ENCODE measurements around the gene PDE4B.
A peak's percentile ranks its signal among the peaks of the same experiment; 100 is the strongest.

The PDE4B gene

DNA sequence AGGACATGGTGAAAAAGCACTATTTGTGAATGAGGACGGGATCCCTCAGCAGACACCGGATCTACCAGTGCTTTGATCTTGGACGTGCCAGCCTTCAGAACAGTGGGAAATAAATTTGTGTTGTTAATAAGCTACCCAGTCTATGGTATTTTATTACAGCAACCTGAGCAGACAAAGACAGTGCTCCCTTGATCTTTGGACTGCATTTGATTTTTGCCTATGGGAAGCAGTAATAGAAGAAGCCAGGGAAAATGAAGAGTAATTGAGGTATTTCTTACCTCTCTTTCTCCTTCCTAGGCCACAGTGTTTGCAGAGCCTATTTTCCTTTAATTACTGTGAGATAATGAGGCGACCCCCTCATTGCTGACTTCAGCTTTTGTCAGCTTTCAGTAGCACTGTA is 87.9 kb downstream of the PDE4B start:
- DNase-seq (ENCODE audit: low spot score) (no peak), FAIRE-seq (no peak)

- no peak for DNase-seq (ENCODE audit: low spot score)
- no peak for FAIRE-seq
Observed at GRCh38 chr1:65881067-65881594, 88.4 kb downstream of the PDE4B start.

GRCh38 chr1:65882076-65882475 is 89.4 kb downstream of the PDE4B start:
- FAIRE-seq (no peak), DNase-seq (ENCODE audit: low spot score) (no peak)

DNA sequence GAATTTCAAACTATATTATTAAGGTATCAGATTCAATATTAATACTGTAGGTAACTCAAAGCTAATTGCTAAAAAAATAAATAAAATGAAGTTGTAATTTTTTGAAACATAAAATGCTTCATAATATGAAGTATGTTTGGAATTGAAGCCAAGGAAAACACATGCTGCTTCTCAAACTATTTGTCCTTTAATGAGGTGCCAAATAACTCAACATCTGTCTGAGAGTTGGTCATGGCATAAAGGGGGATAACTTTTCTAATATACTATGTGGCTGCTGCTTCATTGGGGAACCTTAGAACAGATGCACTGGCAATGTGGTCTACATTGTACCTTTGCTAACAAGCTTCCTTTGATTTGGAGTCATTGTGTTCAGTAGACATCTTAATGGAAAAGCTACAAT is 96.7 kb downstream of the PDE4B start:
- FAIRE-seq: no peak
- DNase-seq (ENCODE audit: low spot score): no peak

DNA sequence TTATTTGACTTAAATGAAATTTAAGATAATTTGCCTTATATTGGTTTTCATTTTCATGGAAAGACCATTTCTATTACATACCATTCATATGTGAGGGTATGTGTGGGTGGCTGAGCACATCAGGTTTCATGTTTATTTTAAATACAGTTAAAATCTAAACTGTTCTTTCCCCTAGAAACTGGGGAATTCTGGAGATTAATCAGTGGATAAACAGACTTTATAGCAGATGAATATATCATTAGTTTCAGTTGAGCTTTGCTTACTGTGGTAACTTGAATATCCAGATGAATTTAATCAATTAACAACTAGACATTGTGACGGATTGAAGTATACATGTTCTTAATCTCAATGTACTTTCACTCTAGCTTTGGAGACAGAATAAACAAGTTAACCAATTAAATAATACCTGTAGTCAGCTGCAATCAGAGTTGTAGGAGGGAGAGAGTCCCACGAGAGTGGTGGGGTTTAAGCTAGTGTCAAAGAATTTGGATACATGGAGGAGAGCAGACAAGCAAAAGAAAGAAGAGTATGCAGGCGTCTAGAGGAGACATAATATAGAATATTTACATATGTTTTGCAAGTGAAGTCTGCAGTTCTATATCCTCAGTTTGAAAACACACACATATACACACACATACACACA is 97.6 kb downstream of the PDE4B start:
- DNase-seq (ENCODE audit: low spot score) (no peak), FAIRE-seq (no peak)

DNA sequence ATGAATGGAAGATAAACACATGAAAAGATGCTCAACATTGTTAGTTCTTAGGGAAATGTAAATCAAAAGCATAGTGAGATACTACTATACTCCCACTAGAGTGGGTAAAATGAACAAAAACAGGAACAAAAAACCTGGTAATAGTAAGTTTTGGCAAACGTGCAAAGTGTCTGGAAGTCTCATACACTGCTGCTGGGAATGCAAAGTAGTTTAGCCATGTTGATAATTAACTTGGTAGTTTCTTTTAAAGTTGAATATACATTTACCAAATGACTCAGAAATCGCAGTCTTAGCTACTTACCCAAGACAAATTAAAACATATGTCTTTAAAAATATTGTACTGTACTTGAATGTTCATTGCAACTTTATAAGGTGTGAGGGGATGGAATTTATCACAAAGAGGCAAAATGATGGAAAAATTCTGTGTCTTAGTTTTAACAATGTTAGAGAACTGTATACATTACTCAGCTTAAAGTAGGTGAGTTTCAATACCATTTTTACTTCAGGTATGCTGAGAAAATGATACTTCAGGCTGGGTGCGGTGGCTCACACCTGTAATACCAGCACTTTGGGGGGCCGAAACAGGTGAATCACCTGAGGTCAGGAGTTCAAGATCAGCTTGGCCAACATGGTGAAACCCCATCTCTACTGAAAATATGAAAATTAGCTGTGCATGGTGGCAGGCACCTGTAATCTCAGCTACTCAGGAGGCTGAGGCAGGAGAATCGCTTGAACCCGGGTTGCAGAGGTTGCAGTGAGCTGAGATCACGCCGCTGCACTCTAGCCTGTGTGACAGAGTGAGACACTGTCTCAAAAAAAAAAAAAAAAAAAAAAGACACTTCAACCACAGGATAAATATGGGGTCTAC is 102.3 kb downstream of the PDE4B start:
- no peak for FAIRE-seq
- DNase-seq (ENCODE audit: low spot score): peak; percentile 13

DNA sequence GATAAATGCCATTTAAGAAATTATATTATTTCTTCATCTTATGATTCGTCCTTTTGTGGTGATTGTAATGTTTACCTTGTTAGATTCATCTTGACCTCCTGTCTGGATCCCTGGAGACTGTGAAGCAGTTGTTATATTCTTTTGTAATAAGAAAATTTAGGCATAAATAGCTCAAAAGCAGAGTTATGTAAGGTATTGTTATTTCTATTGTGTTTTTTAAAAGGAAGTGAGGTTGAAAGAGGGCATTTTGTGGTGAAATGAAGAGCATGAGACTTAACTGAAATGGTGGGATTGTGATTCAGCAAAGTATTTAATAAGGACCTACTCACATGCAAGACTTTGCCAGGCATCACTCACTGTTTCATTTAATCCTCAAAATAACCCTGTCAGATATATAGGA is 104.0 kb downstream of the PDE4B start:
- no peak for DNase-seq (ENCODE audit: low spot score)

DNA sequence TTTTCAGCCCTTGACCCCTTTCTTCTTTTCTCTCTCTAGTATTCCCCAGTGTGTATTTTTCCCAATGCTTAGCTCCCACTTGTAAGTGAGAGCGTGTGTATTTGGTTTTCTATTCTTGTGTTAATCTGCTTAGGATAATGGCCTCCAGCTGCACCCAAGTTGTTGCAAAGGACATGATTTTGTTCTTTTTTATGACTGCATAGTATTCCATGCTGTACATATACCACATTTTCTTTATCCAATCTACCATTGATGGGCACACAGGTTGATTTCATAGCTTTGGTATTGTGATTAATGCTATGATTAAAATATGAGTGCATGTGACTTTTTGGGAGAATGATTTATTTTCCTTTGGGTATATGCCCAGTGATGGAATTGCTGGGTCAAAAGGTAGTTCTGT is 104.8 kb downstream of the PDE4B start:
- FAIRE-seq (no peak), DNase-seq (ENCODE audit: low spot score) (no peak)

More for the DNA sequence above, 104.0 kb downstream of the PDE4B start:
- no peak for FAIRE-seq

GRCh38 chr1:65904681-65905083 is 112.0 kb downstream of the PDE4B start:
- no peak for DNase-seq (ENCODE audit: low spot score)
- no peak for FAIRE-seq

DNA sequence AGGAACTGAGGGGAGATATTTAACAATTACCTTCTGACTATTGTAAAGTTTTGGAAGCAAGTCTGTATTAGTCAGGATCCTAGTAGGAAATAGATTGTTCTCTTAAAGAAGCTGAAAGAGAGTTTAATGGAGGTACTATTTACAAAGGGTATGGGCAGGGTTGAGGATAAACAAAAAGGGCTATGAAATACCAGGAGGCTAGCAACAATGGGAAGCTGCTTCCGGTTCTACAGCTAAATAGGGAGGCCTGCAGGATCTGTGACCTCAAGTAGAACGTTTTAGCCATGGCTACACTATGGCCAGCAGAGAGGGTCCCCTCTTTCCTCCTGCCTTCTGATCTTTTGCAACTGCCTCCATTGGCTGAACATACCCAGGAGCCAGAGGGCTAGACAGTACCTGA is 117.7 kb downstream of the PDE4B start:
- FAIRE-seq (no peak), DNase-seq (ENCODE audit: low spot score) (no peak)

- DNase-seq (ENCODE audit: low spot score) (no peak), FAIRE-seq (no peak)
Observed at GRCh38 chr1:65911679-65912078, 119.0 kb downstream of the PDE4B start.

DNA sequence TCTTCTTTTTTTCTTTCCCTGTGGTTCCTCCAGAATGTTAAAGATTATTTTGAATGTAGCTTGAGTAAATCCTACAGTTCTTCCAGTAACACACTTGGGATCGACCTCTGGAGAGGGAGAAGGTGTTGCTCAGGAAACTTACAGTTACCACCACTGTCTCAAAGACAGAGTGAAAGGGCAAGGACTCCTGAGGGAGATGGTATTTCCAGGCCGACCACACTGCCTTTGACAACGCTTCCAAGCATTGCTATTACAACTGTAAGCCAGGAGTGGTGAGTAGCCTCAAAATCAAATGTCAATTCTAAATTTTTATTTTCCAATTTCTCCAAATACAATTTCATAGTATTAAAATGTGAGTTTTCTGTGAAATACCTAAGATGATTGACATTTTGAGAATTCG is 125.9 kb downstream of the PDE4B start:
- FAIRE-seq: no peak
- DNase-seq (ENCODE audit: low spot score): no peak

- DNase-seq (ENCODE audit: low spot score) (no peak), FAIRE-seq (no peak)
Observed at GRCh38 chr1:65921446-65921845, 128.8 kb downstream of the PDE4B start.

- FAIRE-seq (no peak), DNase-seq (ENCODE audit: low spot score) (no peak)
Observed at GRCh38 chr1:65924471-65924870, 131.8 kb downstream of the PDE4B start.

DNA sequence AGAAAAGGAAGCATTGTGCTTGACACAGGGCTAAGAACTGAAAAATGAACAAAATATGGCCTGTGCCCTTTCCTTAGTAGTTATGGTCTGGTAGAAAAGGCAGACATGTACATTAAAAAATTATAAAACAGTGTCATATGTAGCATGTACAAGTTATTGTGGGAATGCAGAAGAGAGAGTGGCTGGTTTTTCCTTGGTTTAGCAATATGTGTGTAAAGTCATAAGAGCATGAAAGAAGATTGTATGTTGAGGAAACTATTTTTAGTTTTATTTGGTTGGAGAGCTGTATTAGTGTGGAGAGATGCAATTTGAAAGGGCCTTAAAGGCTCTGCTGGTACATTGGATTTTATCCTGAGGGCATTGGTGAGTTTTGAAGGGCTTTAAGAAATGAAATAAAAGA is 145.8 kb downstream of the PDE4B start:
- DNase-seq (ENCODE audit: low spot score): no peak
- FAIRE-seq: no peak

DNA sequence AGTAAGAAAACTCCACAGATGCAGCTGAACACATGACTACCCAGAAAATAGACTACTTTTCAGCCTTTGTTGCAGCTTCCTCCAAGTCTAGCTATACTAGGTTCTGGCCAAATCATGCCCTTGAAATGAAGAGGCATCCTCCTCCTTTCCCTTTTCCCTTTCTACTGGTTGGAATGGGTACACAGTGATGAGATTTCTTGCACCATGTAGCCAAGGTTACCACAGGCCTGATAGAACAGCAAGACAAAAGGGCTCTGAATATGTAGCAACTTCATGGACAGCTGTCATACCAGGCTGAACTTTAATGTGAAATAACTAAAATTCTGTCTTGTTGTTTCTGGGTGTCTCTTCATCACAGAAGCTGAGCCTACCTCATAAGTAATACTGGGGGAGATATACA is 146.5 kb downstream of the PDE4B start:
- DNase-seq (ENCODE audit: low spot score): no peak
- no peak for FAIRE-seq

- FAIRE-seq (no peak), DNase-seq (ENCODE audit: low spot score) (no peak)
Observed at GRCh38 chr1:65939636-65940035, 146.9 kb downstream of the PDE4B start.

- DNase-seq (ENCODE audit: low spot score) (no peak), FAIRE-seq (no peak)
Observed at GRCh38 chr1:65940126-65940525, 147.4 kb downstream of the PDE4B start.

DNA sequence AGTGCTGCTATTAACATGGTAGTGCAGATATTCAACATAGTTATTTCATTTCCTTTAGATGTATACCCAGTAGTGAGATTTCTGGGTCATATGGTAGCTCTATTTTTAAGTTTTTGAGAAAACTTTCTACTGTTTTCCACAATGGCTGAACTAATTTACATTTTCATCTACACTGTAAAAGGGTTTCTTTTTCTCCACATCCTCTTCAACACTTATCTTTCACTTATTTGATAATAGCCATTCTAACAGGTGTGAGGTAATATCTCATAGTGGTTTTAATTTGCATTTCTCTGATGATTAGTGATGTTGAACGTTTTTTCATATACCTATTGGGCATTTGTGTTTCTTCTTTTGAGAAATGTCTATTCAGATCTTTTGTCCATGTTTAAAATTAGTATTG is 149.8 kb downstream of the PDE4B start:
- DNase-seq (ENCODE audit: low spot score) (no peak), FAIRE-seq (no peak)

DNA sequence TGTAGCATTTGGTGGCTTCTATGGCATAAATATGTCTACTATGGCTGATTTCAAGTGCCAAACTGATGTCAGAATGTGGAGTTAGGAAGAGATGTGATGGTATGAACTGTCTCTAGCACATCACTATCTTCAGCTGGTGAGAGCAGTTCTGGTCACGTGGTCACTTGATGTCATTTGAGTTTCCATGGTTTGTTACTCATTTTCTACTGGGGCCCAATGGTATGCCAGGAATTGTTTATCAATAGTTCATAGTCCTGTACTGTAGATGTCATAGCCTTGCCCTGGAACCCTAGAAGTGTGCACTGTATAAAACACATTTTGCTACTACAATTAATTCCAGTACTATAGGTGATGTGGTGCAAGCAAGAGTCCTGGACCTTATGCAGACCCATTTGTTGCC is 153.7 kb downstream of the PDE4B start:
- DNase-seq (ENCODE audit: low spot score) (no peak), FAIRE-seq (no peak)

- DNase-seq (ENCODE audit: low spot score) (no peak), FAIRE-seq (no peak)
Observed at GRCh38 chr1:65946960-65947359, 154.3 kb downstream of the PDE4B start.

- DNase-seq (ENCODE audit: low spot score): no peak
- FAIRE-seq: no peak
Observed at GRCh38 chr1:65948609-65949229, 156.0 kb downstream of the PDE4B start.

Data from RCC 7860 (cell line).